SHP77 treated with DMSO at 0.1 percent for 48 hours (cell line): ENCODE measurements around the gene MYPN.
"Not testable (repeated sequence)": the region's sequence is repeated elsewhere in the genome, so short reads cannot be mapped to it uniquely, and the experiment has no call there.

Source experiments
- DNase-seq: peaks from one replicate; lab custom pipeline; 2025; lab: John Stamatoyannopoulos, UW

Gene MYPN

GRCh38 chr10:68231106-68231816 lies 122.0 kb downstream of the MYPN start:
- DNase-seq, result peak; percentile 11

GRCh38 chr10:68231817-68232251 lies 122.5 kb downstream of the MYPN start, which contains the start of gene ATOH7:
Gene ATOH7, minus strand, starts transcription at chr10:68232113. Its CDS starts 436 bp downstream, at chr10:68231677.
- DNase-seq, result no peak

GRCh38 chr10:68233046-68233445 lies 123.8 kb downstream of the MYPN start:
- DNase-seq, result no peak

GRCh38 chr10:68235111-68235510 lies 125.8 kb downstream of the MYPN start:
- DNase-seq, result no peak

- DNase-seq, result no peak
These were observed 126.3 kb downstream of the MYPN start for GRCh38 chr10:68235581-68235980.

- DNase-seq, result no peak
These were observed 127.9 kb downstream of the MYPN start for GRCh38 chr10:68237173-68237572.

GRCh38 chr10:68238371-68238770 lies 129.1 kb downstream of the MYPN start:
- DNase-seq, result no peak

GRCh38 chr10:68239069-68239468 lies 129.8 kb downstream of the MYPN start:
- no peak for DNase-seq

- no peak for DNase-seq
These were observed 130.4 kb downstream of the MYPN start for GRCh38 chr10:68239596-68240150.

GRCh38 chr10:68242051-68242450 lies 132.8 kb downstream of the MYPN start:
- no peak for DNase-seq

GRCh38 chr10:68246397-68246796 lies 137.1 kb downstream of the MYPN start:
- not testable (repeated sequence) for DNase-seq

- DNase-seq, result no peak
These were observed 138.6 kb downstream of the MYPN start for GRCh38 chr10:68247931-68248330.

- DNase-seq, result no peak
These were observed 140.0 kb downstream of the MYPN start for GRCh38 chr10:68249297-68249696.

- DNase-seq, result no peak
These were observed 141.9 kb downstream of the MYPN start for GRCh38 chr10:68251151-68251550.

GRCh38 chr10:68251625-68252495 lies 142.6 kb downstream of the MYPN start:
- no peak for DNase-seq

GRCh38 chr10:68253346-68253745 lies 144.1 kb downstream of the MYPN start:
- no peak for DNase-seq

GRCh38 chr10:68261132-68261856 lies 152.0 kb downstream of the MYPN start:
- DNase-seq, result no peak
